ENCODE results near the gene HLA-DMB.

Gene HLA-DMB

DNA sequence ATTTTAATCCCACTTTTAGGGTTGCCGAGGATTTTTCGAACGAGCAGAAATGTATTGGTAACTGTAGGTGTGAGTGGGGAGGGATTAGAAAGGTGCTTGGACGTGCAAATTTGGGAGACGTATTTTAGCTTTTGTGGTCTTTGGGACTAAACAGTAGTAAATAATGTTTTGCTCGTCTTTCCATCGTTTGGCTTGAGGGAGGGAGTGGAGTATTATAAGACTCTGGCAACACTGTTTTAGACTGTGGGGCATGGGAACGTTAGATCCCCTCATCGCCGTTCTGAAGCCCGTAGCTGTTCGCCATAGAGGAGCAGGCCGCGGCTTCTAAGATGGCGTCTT is 30.4 kb upstream of the HLA-DMB start:
- TF ChIP-seq, protein P1, sequence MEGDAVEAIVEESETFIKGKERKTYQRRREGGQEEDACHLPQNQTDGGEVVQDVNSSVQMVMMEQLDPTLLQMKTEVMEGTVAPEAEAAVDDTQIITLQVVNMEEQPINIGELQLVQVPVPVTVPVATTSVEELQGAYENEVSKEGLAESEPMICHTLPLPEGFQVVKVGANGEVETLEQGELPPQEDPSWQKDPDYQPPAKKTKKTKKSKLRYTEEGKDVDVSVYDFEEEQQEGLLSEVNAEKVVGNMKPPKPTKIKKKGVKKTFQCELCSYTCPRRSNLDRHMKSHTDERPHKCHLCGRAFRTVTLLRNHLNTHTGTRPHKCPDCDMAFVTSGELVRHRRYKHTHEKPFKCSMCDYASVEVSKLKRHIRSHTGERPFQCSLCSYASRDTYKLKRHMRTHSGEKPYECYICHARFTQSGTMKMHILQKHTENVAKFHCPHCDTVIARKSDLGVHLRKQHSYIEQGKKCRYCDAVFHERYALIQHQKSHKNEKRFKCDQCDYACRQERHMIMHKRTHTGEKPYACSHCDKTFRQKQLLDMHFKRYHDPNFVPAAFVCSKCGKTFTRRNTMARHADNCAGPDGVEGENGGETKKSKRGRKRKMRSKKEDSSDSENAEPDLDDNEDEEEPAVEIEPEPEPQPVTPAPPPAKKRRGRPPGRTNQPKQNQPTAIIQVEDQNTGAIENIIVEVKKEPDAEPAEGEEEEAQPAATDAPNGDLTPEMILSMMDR (IDR thresholded peaks at IDR 0.05; ENCODE audit: insufficient read depth, low read length): no peak
- TF ChIP-seq GABPA (IDR thresholded peaks at IDR 0.05; ENCODE audit: low read depth) (no peak), SPI1 (IDR thresholded peaks at IDR 0.05; ENCODE audit: borderline replicate concordance, low read depth) (no peak), POLR2AphosphoS5 (IDR thresholded peaks at IDR 0.05; ENCODE audit: low read depth) (no peak; the same call in none of the 2 replicates)
- TF ChIP-seq, protein P2, sequence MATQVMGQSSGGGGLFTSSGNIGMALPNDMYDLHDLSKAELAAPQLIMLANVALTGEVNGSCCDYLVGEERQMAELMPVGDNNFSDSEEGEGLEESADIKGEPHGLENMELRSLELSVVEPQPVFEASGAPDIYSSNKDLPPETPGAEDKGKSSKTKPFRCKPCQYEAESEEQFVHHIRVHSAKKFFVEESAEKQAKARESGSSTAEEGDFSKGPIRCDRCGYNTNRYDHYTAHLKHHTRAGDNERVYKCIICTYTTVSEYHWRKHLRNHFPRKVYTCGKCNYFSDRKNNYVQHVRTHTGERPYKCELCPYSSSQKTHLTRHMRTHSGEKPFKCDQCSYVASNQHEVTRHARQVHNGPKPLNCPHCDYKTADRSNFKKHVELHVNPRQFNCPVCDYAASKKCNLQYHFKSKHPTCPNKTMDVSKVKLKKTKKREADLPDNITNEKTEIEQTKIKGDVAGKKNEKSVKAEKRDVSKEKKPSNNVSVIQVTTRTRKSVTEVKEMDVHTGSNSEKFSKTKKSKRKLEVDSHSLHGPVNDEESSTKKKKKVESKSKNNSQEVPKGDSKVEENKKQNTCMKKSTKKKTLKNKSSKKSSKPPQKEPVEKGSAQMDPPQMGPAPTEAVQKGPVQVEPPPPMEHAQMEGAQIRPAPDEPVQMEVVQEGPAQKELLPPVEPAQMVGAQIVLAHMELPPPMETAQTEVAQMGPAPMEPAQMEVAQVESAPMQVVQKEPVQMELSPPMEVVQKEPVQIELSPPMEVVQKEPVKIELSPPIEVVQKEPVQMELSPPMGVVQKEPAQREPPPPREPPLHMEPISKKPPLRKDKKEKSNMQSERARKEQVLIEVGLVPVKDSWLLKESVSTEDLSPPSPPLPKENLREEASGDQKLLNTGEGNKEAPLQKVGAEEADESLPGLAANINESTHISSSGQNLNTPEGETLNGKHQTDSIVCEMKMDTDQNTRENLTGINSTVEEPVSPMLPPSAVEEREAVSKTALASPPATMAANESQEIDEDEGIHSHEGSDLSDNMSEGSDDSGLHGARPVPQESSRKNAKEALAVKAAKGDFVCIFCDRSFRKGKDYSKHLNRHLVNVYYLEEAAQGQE (IDR thresholded peaks at IDR 0.05; ENCODE audit: insufficient replicate concordance, low read depth): no peak
- Histone ChIP-seq H3K27ac (replicated peaks) (peak overlapping the region; percentile 99), H3K4me3 (replicated peaks; ENCODE audit: insufficient read depth, low read length) (peak overlapping the region; percentile 68), H3K27me3 (ENCODE audit: insufficient read depth, poor library complexity, severe bottlenecking) (no peaks in the 10 kb centered on the region)
- no peak for DNase-seq (ENCODE audit: low read depth in 1 of 2, low spot score in 1 of 2)

DNA sequence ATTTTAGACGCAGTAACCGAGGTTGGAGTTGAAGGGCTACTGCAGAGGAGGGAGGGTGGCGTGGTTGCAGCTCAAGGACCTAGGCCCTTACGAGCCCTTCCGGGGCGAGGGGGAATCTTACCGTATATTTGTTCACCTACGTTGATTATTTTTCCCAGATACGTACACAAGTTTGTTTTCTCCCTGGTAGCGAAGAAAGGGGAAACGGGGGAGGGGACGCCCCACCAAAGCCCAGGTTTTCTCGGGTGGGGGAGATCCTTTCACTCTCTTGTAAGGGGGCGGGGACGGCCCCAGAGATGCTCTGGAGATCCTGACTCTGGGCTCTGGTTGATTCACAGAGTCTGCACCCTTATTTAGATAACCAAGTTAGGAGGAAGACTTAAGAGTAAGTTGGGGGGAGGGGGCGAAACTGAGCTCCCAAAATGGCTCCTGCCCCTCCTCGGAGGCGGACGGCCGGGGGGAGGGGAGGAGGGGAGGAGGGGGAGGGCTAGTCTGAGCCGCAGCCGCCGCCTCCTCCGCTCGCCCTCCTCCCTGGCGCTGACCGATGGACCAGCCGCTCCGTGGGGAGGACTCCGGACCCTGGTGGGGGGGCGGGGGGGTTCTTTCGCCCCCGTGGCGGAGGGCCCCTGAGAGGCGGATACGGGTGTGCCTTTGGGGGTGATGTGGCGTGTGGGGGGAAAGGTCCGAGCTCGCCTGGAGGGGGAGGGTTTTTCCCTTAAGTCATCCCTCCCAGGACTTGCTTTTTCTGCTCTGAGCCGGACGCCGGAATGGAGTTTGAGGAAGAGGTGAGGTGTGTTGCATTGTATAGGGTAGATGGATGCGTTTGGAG is 29.8 kb upstream of the HLA-DMB start:
- DNase-seq (ENCODE audit: low read depth in 1 of 2, low spot score in 1 of 2): peak; percentile 79 to 86
- TF ChIP-seq, protein P2 (IDR thresholded peaks at IDR 0.05; ENCODE audit: insufficient replicate concordance, low read depth): peak; percentile 28
- TF ChIP-seq GABPA (IDR thresholded peaks at IDR 0.05; ENCODE audit: low read depth) (no peak), POLR2AphosphoS5 (IDR thresholded peaks at IDR 0.05; ENCODE audit: low read depth) (peak; percentile 7; the same call in 1 of the 2 replicates), SPI1 (IDR thresholded peaks at IDR 0.05; ENCODE audit: borderline replicate concordance, low read depth) (peak; percentile 40; the same call in 1 of the 2 replicates)
- TF ChIP-seq, protein P1 (IDR thresholded peaks at IDR 0.05; ENCODE audit: insufficient read depth, low read length): no peak
- Histone ChIP-seq H3K27ac (replicated peaks) (peak overlapping the region; percentile 99), H3K4me3 (replicated peaks; ENCODE audit: insufficient read depth, low read length) (peak overlapping the region; percentile 68), H3K27me3 (ENCODE audit: insufficient read depth, poor library complexity, severe bottlenecking) (no peaks in the 10 kb centered on the region)

DNA sequence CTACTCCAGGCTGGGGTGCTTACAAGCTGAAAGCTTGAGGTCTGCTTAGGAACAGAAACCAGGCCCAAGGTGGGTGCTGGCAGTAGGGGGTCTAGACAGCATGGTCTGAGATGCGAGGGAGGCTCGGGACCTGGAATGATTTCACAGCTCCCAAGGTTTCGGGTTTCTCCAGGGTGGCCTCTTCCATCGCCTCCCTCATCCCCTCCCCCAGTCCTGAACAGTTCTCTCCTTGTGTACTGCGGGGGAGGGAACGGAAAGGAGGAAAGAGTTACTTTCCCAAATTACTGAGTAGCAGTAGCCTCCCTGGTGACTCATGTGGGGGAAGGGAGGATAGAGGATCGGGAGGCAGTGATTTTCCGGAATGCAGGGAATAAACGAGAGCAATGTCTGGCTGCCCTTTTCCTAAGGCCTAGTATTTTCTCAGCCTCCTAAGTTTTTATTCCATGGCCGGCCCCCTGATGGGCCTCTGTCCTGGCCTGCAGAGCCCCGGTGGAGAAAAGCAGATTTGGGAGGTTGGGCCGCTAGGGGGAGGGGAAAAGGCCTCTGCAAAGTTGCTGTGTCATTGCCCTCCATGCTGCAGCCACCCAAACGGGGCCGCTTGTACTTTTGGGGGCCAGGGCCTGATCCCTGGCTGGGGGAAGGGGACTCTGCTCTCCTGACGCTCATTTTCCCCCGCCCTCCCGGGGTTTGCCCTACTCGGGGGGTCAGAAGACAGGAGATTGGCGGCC is 29.0 kb upstream of the HLA-DMB start:
- Histone ChIP-seq H3K4me3 (replicated peaks; ENCODE audit: insufficient read depth, low read length) (peak overlapping the region; percentile 68), H3K27ac (replicated peaks) (peak overlapping the region; percentile 99), H3K27me3 (ENCODE audit: insufficient read depth, poor library complexity, severe bottlenecking) (no peaks in the 10 kb centered on the region)
- TF ChIP-seq GABPA (IDR thresholded peaks at IDR 0.05; ENCODE audit: low read depth) (no peak), POLR2AphosphoS5 (IDR thresholded peaks at IDR 0.05; ENCODE audit: low read depth) (peak; percentile 41; the same call in 1 of the 2 replicates), SPI1 (IDR thresholded peaks at IDR 0.05; ENCODE audit: borderline replicate concordance, low read depth) (no peak)
- TF ChIP-seq, protein P2 (IDR thresholded peaks at IDR 0.05; ENCODE audit: insufficient replicate concordance, low read depth): no peak
- TF ChIP-seq, protein P1 (IDR thresholded peaks at IDR 0.05; ENCODE audit: insufficient read depth, low read length): no peak
- DNase-seq (ENCODE audit: low read depth in 1 of 2, low spot score in 1 of 2): peak; percentile 68 to 83
